HFFc6 (cell line): ENCODE measurements around the gene PWWP2B. TPM values are rescaled to one million over a fixed set of nuclear protein-coding genes. Genes with fewer than 3 reads are reported as not detected.

Experiments
- DNase-seq: peaks from one replicate; pipeline ENCODE4 v3.0.0-alpha.2; 2018
- H3K27ac Mint-ChIP-seq: 2 replicates; pipeline ENCODE4 v1.8.0; 2020; ENCODE audit warnings: mild to moderate bottlenecking, mixed read lengths
- H3K27me3 Mint-ChIP-seq: 2 replicates; pipeline ENCODE4 v1.8.0; 2021; ENCODE audit warnings: mild to moderate bottlenecking, moderate library complexity, mixed read lengths; ENCODE audit not compliant: insufficient read depth
- H3K36me3 Mint-ChIP-seq: 2 replicates; pipeline ENCODE4 v1.8.0; 2021; ENCODE audit warnings: low read depth, mixed read lengths
- H3K4me1 Mint-ChIP-seq: 2 replicates; pipeline ENCODE4 v1.8.0; 2020; ENCODE audit warnings: low read depth, mixed read lengths
- H3K4me3 Mint-ChIP-seq: 2 replicates; pipeline ENCODE4 v1.8.0; 2020; ENCODE audit warnings: mild to moderate bottlenecking, moderate library complexity, mixed read lengths
- H3K9me3 Mint-ChIP-seq: 2 replicates; pipeline ENCODE4 v1.8.0; 2020; ENCODE audit warnings: mild to moderate bottlenecking, mixed read lengths
- CTCF ChIP-seq: fragments of 200-600 bp; sonication (generic); IDR thresholded peaks from 2 replicates; pipeline ENCODE4 v1.5.0; 2021; ENCODE audit warnings: antibody characterized with exemption, mild to moderate bottlenecking
- total RNA-seq, 6 experiments: library from RNA; stranded (reverse); fragmentation: NEBNext Ultra II Directional; extraction: Animal tissue kit (Norgen Biotek cat#: 25700); gene quantifications; 2 replicates in 1 of 6; 3 replicates in 5 of 6; pipeline ENCODE4 v1.2.3, GENCODE V29; 2021

The PWWP2B gene
- total RNA-seq, 6 experiments from 2014 or later = 4.1 to 6.3 (median 4.7) TPM

GRCh38 chr10:132382231-132382922 is 14.6 kb upstream of the PWWP2B start:
- peak; percentile 20 for DNase-seq

GRCh38 chr10:132383101-132383500 is 13.9 kb upstream of the PWWP2B start:
- TF ChIP-seq CTCF = no peak
- no peak for DNase-seq
- Mint-ChIP-seq H3K4me1 (peaks cover 14% of the 10 kb centered on the region), H3K27me3 (peaks cover 17% of the 10 kb centered on the region), H3K27ac (no peak overlapping the region), H3K4me3 (no peak overlapping the region), H3K9me3 (no peaks in the 10 kb centered on the region; the same call in 1 of the 2 replicates), H3K36me3 (no peaks in the 10 kb centered on the region)

More at GRCh38 chr10:132382231-132382922, 14.6 kb upstream of the PWWP2B start:
- Mint-ChIP-seq H3K4me3 (no peak overlapping the region), H3K27ac (no peak overlapping the region), H3K27me3 (peaks cover 18% of the 10 kb centered on the region), H3K9me3 (no peaks in the 10 kb centered on the region; the same call in 1 of the 2 replicates), H3K4me1 (peaks cover 14% of the 10 kb centered on the region), H3K36me3 (no peaks in the 10 kb centered on the region)
- no peak for TF ChIP-seq CTCF

GRCh38 chr10:132383751-132384196 is 13.2 kb upstream of the PWWP2B start:
- peaks cover 10% of the 10 kb centered on the region for H3K27me3 Mint-ChIP-seq
- no peaks in the 10 kb centered on the region; the same call in 1 of the 2 replicates for H3K9me3 Mint-ChIP-seq
- no peak overlapping the region for H3K4me3 Mint-ChIP-seq
- no peak for TF ChIP-seq CTCF
- H3K4me1 Mint-ChIP-seq = peaks cover 14% of the 10 kb centered on the region
- no peak for DNase-seq
- no peak overlapping the region for H3K27ac Mint-ChIP-seq
- H3K36me3 Mint-ChIP-seq = no peaks in the 10 kb centered on the region

- DNase-seq = no peak
- Mint-ChIP-seq H3K9me3 (no peaks in the 10 kb centered on the region; the same call in 1 of the 2 replicates), H3K4me1 (peaks cover 14% of the 10 kb centered on the region), H3K4me3 (no peak overlapping the region), H3K27me3 (peaks cover 9% of the 10 kb centered on the region; the same call in 1 of the 2 replicates), H3K36me3 (no peaks in the 10 kb centered on the region), H3K27ac (no peak overlapping the region)
- no peak for TF ChIP-seq CTCF
Measured at GRCh38 chr10:132384618-132385388, 12.2 kb upstream of the PWWP2B start.

GRCh38 chr10:132385389-132385667 is 11.7 kb upstream of the PWWP2B start:
- TF ChIP-seq CTCF = no peak
- Mint-ChIP-seq H3K36me3 (no peaks in the 10 kb centered on the region), H3K4me1 (peaks cover 14% of the 10 kb centered on the region), H3K27me3 (peaks cover 11% of the 10 kb centered on the region; the same call in 1 of the 2 replicates), H3K27ac (no peak overlapping the region), H3K4me3 (no peak overlapping the region), H3K9me3 (no peaks in the 10 kb centered on the region; the same call in 1 of the 2 replicates)
- no peak for DNase-seq
